Lower leg skin (tissue), 3 donors: Measurements from ENCODE around the gene CCDC149.

Source experiments
- CTCF ChIP-seq, 3 donors: fragments of 450-650 bp; IDR thresholded peaks; one replicate each; pipeline ENCODE4 v1.5.1; 2016; ENCODE audit warnings: antibody characterized with exemption in 3 of 3, mild to moderate bottlenecking in 3 of 3, moderate library complexity in 2 of 3
- POLR2A ChIP-seq, 2 donors: fragments of 450-650 bp; IDR thresholded peaks; one replicate each; pipeline ENCODE4 v1.6.1; 2016 to 2017; ENCODE audit warnings: antibody characterized with exemption in 2 of 2, mild to moderate bottlenecking in 1 of 2, moderate library complexity in 1 of 2

DNA sequence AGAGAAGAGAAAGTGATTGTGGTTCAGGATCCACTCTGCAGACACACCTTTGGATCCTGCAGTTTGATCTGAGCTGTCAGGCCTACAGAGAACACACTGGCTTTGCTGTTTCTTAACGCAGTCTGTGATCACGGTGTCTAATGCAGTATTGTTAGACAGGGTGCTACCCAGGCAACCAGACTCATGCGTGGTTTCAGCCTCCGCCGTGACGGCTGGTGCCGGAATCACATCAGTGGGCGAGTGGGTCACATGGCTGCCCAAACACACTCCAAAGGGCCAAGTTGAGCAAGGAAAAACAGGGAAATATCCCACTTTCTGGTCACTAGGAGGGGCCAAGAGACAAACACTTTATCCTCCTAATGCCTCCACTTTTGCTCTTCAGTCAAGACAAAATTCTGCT is 27.5 kb downstream of the CCDC149 start:
- TF ChIP-seq CTCF (IDR thresholded peaks at IDR 0.05) (no peak), POLR2A (IDR thresholded peaks at IDR 0.05) (no peak)
